ENCODE measurements around the gene ABCD4. TPM values are rescaled to one million over a fixed set of nuclear protein-coding genes. Genes with fewer than 3 reads are reported as not detected.
"Not testable (repeated sequence)": the region's sequence is repeated elsewhere in the genome, so short reads cannot be mapped to it uniquely, and the experiment has no call there.

Gene ABCD4
- total RNA-seq, 1 donor from 2014 or later, result 137 TPM

- Histone ChIP-seq H3K4me3 (no peak overlapping the region), H3K36me3 (peaks cover 63 to 84% of the 10 kb centered on the region in 2 donors), H3K27ac (no peak overlapping the region), H3K9me3 (no peaks in the 10 kb centered on the region), H3K4me1 (no peaks in the 10 kb centered on the region), H3K27me3 (no peaks in the 10 kb centered on the region)
- DNase-seq (ENCODE audit: low spot score in 2 of 2), result no peak
- intact Hi-C loops (cut with DNase I), result no loop called here
- TF ChIP-seq CTCF (IDR thresholded peaks at IDR 0.05), result no peak
These were observed 12.9 kb downstream of the ABCD4 start for GRCh38 chr14:74289801-74290200.

GRCh38 chr14:74286736-74287135 is 16.0 kb downstream of the ABCD4 start:
- H3K27ac ChIP-seq, result no peak overlapping the region
- no peaks in the 10 kb centered on the region for H3K9me3 ChIP-seq
- H3K4me3 ChIP-seq, result no peak overlapping the region
- no peak for TF ChIP-seq CTCF (IDR thresholded peaks at IDR 0.05)
- no peaks in the 10 kb centered on the region for H3K4me1 ChIP-seq
- intact Hi-C loops (cut with DNase I), result no loop called here
- no peaks in the 10 kb centered on the region for H3K27me3 ChIP-seq
- peaks cover 69 to 91% of the 10 kb centered on the region in 2 donors for H3K36me3 ChIP-seq
- no peak for DNase-seq (ENCODE audit: low spot score in 2 of 2)

- Histone ChIP-seq H3K4me3 (no peak overlapping the region), H3K9me3 (peaks cover 0 to 15% of the 10 kb centered on the region in 2 donors), H3K27ac (no peak overlapping the region), H3K36me3 (peaks cover 28 to 43% of the 10 kb centered on the region in 2 donors), H3K27me3 (no peaks in the 10 kb centered on the region), H3K4me1 (no peaks in the 10 kb centered on the region)
- no peak for TF ChIP-seq CTCF (IDR thresholded peaks at IDR 0.05)
- intact Hi-C loops (cut with DNase I), result no loop called here
- no peak for DNase-seq (ENCODE audit: low spot score in 2 of 2)
These were observed 21.7 kb downstream of the ABCD4 start for GRCh38 chr14:74281069-74281468.

GRCh38 chr14:74278080-74278479 is 24.7 kb downstream of the ABCD4 start:
- H3K27ac ChIP-seq, result no peak overlapping the region
- peaks cover 3 to 14% of the 10 kb centered on the region in 2 donors for H3K36me3 ChIP-seq
- H3K9me3 ChIP-seq, result peaks cover 0 to 15% of the 10 kb centered on the region in 2 donors
- TF ChIP-seq CTCF (IDR thresholded peaks at IDR 0.05), result no peak
- H3K27me3 ChIP-seq, result no peaks in the 10 kb centered on the region
- H3K4me1 ChIP-seq, result no peaks in the 10 kb centered on the region
- intact Hi-C loops (cut with DNase I), result no loop called here
- H3K4me3 ChIP-seq, result no peak overlapping the region
- no peak for DNase-seq (ENCODE audit: low spot score in 2 of 2)

GRCh38 chr14:74275241-74275841 is 27.4 kb downstream of the ABCD4 start:
- Histone ChIP-seq H3K4me1 (no peaks in the 10 kb centered on the region), H3K27ac (no peak overlapping the region), H3K36me3 (no peaks in the 10 kb centered on the region), H3K9me3 (peaks cover 0 to 15% of the 10 kb centered on the region in 2 donors), H3K4me3 (no peak overlapping the region), H3K27me3 (no peaks in the 10 kb centered on the region)
- DNase-seq (ENCODE audit: low spot score in 2 of 2), result no peak
- intact Hi-C loops (cut with DNase I), result no loop called here
- TF ChIP-seq CTCF (IDR thresholded peaks at IDR 0.05), result no peak

GRCh38 chr14:74271365-74271764 is 31.4 kb downstream of the ABCD4 start:
- intact Hi-C loops (cut with DNase I), result no loop called here
- H3K4me1 ChIP-seq, result no peaks in the 10 kb centered on the region
- H3K27ac ChIP-seq, result no peak overlapping the region
- no peaks in the 10 kb centered on the region for H3K9me3 ChIP-seq
- H3K36me3 ChIP-seq, result no peaks in the 10 kb centered on the region
- DNase-seq (ENCODE audit: low spot score in 2 of 2), result no peak
- H3K27me3 ChIP-seq, result no peaks in the 10 kb centered on the region
- TF ChIP-seq CTCF (IDR thresholded peaks at IDR 0.05), result no peak
- no peak overlapping the region for H3K4me3 ChIP-seq

- H3K4me3 ChIP-seq; H3K4me1 ChIP-seq; H3K9me3 ChIP-seq; H3K36me3 ChIP-seq; intact Hi-C loops (cut with DNase I); DNase-seq (ENCODE audit: low spot score in 2 of 2); H3K27ac ChIP-seq; H3K27me3 ChIP-seq: not testable (repeated sequence)
These were observed 32.2 kb downstream of the ABCD4 start for GRCh38 chr14:74270382-74271177.
